Pancreas (tissue), 10 donors: ENCODE data around the gene TMEM108. TPM values are rescaled to one million over a fixed set of nuclear protein-coding genes. Genes with fewer than 3 reads are reported as not detected.

ENCODE experiments used
- ATAC-seq, 4 donors: fragments of 200-7000 bp; cut with Tn5 transposase; one replicate each; pipeline versions ENCODE4 v1.8.0 to v1.9.1; 2020; ENCODE audit warnings: mild to moderate bottlenecking in 4 of 4, moderate library complexity in 4 of 4
- DNase-seq, 6 donors: peaks; one replicate each; pipeline ENCODE4 v3.0.0-alpha.2; 2020
- FAIRE-seq: peaks from 2 replicates; lab custom pipeline; 2012; peaks lifted over from hg19 to GRCh38; lab: Jason Lieb, UNC
- H3K27ac ChIP-seq, 4 donors: fragments of 200-600 bp; sonication (generic); 1 replicate in 3 of 4; 2 replicates in 1 of 4; pipeline versions ENCODE4 v1.5.0 to v1.8.0; 2020
- H3K27me3 ChIP-seq, 4 donors: fragments of 200-600 bp; one replicate each; pipeline ENCODE4 v1.8.0; 2021
- H3K36me3 ChIP-seq, 3 donors: fragments of 200-600 bp; sonication (generic) in 1 of 3; one replicate each; pipeline versions ENCODE4 v1.5.0 to v1.8.0; 2020 to 2021
- H3K4me1 ChIP-seq, 3 donors: fragments of 200-600 bp; one replicate each; pipeline ENCODE4 v1.8.0; 2021
- H3K4me3 ChIP-seq, 4 donors: fragments of 200-600 bp; sonication (generic) in 2 of 4; one replicate each; pipeline versions ENCODE4 v1.5.0 to v1.8.0; 2020 to 2021
- H3K9me3 ChIP-seq, 4 donors: fragments of 200-600 bp; one replicate each; pipeline ENCODE4 v1.8.0; 2021
- CTCF ChIP-seq, 4 donors: fragments of 200-600 bp; sonication (generic) in 3 of 4; IDR thresholded peaks; one replicate each; pipeline versions ENCODE4 v1.5.0 to v1.8.0; 2021; ENCODE audit warnings: antibody characterized with exemption in 4 of 4
- WGBS, 2 donors: extraction: QIAGEN DNeasy Blood & Tissue Kit; methylation state at CpG; one replicate each; pipeline ENCODE4 v1.1.7; 2013; 5-methylcytosine and 5-hydroxymethylcytosine counted together
- intact Hi-C, 3 donors: fragments of 100-400 bp; cut with DNase I; formaldehyde crosslinking; loops; one replicate each; pipeline versions ENCODE4 v1.11.1 to v1.14.2; 2022
- polyA plus RNA-seq, 2 donors: library from polyadenylated mRNA; stranded (reverse); fragments of 200-250 nt; gene quantifications; one replicate each; pipeline ENCODE4 v1.2.3, GENCODE V29; 2013
- total RNA-seq, 6 donors: library from RNA; stranded (reverse); fragmentation: NEBNext Ultra II Directional in 4 of 6; extraction: Animal tissue kit (Norgen Biotek cat#: 25700) in 4 of 6; gene quantifications; one replicate each; pipeline versions ENCODE4 v1.2.1 to v1.2.4, GENCODE V29; 2021 to 2023
- donor health status: healthy with polysubstance abuse.
- donor health status: DM: no; HTN: no; CAD: no; lungs with moderate emphysema.
- donor health status: DM: no; HTN: no; CAD: no.
- donor health status: control.
- donor health status: control.
- donor health status: Bipolar disorder and iron deficiency.
- donor health status: DM: yes; HTN: yes; CAD: no.
- donor health status: DM: no; HTN: no; CAD: no.
- donor health status: DM: no; HTN: no; CAD: no.
- donor health status: DM: yes; HTN: yes; CAD: no.

Gene TMEM108
- total and polyA plus RNA-seq, 8 donors = 0.23 to 2.1 (median 0.52) TPM

- ATAC-seq (no peak), DNase-seq (no peak), FAIRE-seq (no peak)
- WGBS, 2 donors = 68 to 76% methylated on average over 2 of the region's 2 CpGs
- intact Hi-C loops = loop anchor here in 1 of 3 donors (10.0 kb wide), 1 partner anchor 692 kb away; no protein-coding TSS in a partner anchor
- H3K27ac ChIP-seq = no peak overlapping the region
- H3K4me3 ChIP-seq = no peak overlapping the region
- no peak for TF ChIP-seq CTCF (IDR thresholded peaks at IDR 0.05)
- no peaks in the 10 kb centered on the region for H3K36me3 ChIP-seq
- no peaks in the 10 kb centered on the region for H3K27me3 ChIP-seq
- no peaks in the 10 kb centered on the region for H3K9me3 ChIP-seq
- no peaks in the 10 kb centered on the region for H3K4me1 ChIP-seq
Observed at GRCh38 chr3:133426721-133427120, 388.5 kb downstream of the TMEM108 start.

GRCh38 chr3:133428552-133428951 is 390.4 kb downstream of the TMEM108 start:
- H3K4me3 ChIP-seq = no peak overlapping the region
- DNase-seq = no peak
- H3K4me1 ChIP-seq = no peaks in the 10 kb centered on the region
- no peaks in the 10 kb centered on the region for H3K36me3 ChIP-seq
- ATAC-seq = no peak
- H3K27me3 ChIP-seq = no peaks in the 10 kb centered on the region
- no peak overlapping the region for H3K27ac ChIP-seq
- 67 to 68% methylated on average over 12 of the region's 12 CpGs for WGBS, 2 donors
- no peak for TF ChIP-seq CTCF (IDR thresholded peaks at IDR 0.05)
- FAIRE-seq = no peak
- intact Hi-C loops = loop anchor here in 1 of 3 donors (10.0 kb wide), 1 partner anchor 694 kb away; no protein-coding TSS in a partner anchor
- no peaks in the 10 kb centered on the region for H3K9me3 ChIP-seq

- H3K4me1 ChIP-seq = no peaks in the 10 kb centered on the region
- FAIRE-seq (no peak), ATAC-seq (no peak), DNase-seq (no peak)
- H3K4me3 ChIP-seq = no peak overlapping the region
- H3K27me3 ChIP-seq = no peaks in the 10 kb centered on the region
- no peak for TF ChIP-seq CTCF (IDR thresholded peaks at IDR 0.05)
- no peaks in the 10 kb centered on the region for H3K9me3 ChIP-seq
- H3K27ac ChIP-seq = no peak overlapping the region
- no peaks in the 10 kb centered on the region for H3K36me3 ChIP-seq
- intact Hi-C loops = loop anchor here in 1 of 3 donors (10.0 kb wide), 1 partner anchor 694 kb away; no protein-coding TSS in a partner anchor
Observed at GRCh38 chr3:133429063-133429462, 390.9 kb downstream of the TMEM108 start.

GRCh38 chr3:133439563-133439962 is 401.4 kb downstream of the TMEM108 start:
- DNase-seq = no peak
- Histone ChIP-seq H3K27ac (no peak overlapping the region), H3K9me3 (no peaks in the 10 kb centered on the region), H3K4me1 (peaks cover 0 to 6% (median 0%) of the 10 kb centered on the region in 3 donors), H3K4me3 (no peak overlapping the region), H3K27me3 (no peaks in the 10 kb centered on the region), H3K36me3 (no peaks in the 10 kb centered on the region)
- ATAC-seq = no peak
- WGBS, 2 donors = 86 to 91% methylated on average over 2 of the region's 2 CpGs
- no peak for TF ChIP-seq CTCF (IDR thresholded peaks at IDR 0.05)
- intact Hi-C loops = no loop called here
- no peak for FAIRE-seq

GRCh38 chr3:133440652-133441051 is 402.5 kb downstream of the TMEM108 start:
- no peak for TF ChIP-seq CTCF (IDR thresholded peaks at IDR 0.05)
- Histone ChIP-seq H3K27ac (no peak overlapping the region), H3K27me3 (no peaks in the 10 kb centered on the region), H3K9me3 (no peaks in the 10 kb centered on the region), H3K4me1 (peaks cover 0 to 6% (median 0%) of the 10 kb centered on the region in 3 donors), H3K4me3 (no peak overlapping the region), H3K36me3 (no peaks in the 10 kb centered on the region)
- DNase-seq (no peak), ATAC-seq (no peak), FAIRE-seq (no peak)
- 87 to 92% methylated on average over 2 of the region's 2 CpGs for WGBS, 2 donors
- intact Hi-C loops = no loop called here
